GM20431 (cell line): ENCODE measurements around the gene RASGEF1C.

Experiments used
- in situ Hi-C: fragments of 300-500 bp; cut with MseI, MboI; formaldehyde crosslinking; loops from one replicate; pipeline ENCODE4 v1.15.0; 2020; ENCODE audit warnings: low sequenced_read_pairs; ENCODE audit not compliant: unreplicated experiment

The RASGEF1C gene

DNA sequence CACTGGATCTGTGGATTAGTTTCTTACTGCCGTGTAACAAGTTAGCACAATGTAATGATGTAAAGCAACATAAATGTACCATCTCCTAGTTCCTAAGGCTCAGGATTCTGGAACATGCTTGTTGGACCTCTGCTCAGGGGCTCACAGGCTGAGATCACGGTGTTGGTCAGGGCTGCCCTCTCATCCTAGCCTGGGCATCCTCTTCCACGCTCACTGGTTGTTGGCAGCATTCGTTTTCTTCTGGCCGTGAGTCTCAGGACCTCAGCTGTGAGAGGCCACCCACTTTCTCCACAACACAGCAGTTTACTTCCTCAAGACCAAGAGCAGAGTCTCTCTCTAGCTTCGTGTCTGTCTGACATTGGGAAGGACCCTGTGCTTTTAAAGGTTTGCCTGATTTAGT lies 17.3 kb downstream of the RASGEF1C start:
- in situ Hi-C loops, result no loop called here

DNA sequence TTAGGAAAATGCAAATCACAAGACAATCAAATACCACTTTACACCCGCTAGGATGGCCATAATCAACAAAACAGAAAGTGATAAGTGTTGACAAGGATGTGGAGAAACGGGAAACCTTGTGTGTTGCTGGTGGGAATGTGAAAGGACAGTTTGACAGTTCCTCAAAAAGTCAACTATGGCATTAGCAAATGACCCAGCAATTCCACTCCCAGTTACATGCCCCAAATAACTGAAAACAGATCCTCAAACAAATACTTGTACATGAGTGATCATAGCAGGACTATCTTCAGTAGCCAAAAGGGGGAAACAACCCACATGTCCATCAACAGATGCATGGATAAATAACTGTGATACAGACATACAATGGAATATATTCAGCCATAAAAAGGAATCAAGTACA lies 21.2 kb downstream of the RASGEF1C start:
- in situ Hi-C loops, result no loop called here

- in situ Hi-C loops, result no loop called here
Measured at GRCh38 chr5:180180846-180181245, 28.2 kb downstream of the RASGEF1C start.

GRCh38 chr5:180180421-180180820 lies 28.6 kb downstream of the RASGEF1C start:
- in situ Hi-C loops, result no loop called here

DNA sequence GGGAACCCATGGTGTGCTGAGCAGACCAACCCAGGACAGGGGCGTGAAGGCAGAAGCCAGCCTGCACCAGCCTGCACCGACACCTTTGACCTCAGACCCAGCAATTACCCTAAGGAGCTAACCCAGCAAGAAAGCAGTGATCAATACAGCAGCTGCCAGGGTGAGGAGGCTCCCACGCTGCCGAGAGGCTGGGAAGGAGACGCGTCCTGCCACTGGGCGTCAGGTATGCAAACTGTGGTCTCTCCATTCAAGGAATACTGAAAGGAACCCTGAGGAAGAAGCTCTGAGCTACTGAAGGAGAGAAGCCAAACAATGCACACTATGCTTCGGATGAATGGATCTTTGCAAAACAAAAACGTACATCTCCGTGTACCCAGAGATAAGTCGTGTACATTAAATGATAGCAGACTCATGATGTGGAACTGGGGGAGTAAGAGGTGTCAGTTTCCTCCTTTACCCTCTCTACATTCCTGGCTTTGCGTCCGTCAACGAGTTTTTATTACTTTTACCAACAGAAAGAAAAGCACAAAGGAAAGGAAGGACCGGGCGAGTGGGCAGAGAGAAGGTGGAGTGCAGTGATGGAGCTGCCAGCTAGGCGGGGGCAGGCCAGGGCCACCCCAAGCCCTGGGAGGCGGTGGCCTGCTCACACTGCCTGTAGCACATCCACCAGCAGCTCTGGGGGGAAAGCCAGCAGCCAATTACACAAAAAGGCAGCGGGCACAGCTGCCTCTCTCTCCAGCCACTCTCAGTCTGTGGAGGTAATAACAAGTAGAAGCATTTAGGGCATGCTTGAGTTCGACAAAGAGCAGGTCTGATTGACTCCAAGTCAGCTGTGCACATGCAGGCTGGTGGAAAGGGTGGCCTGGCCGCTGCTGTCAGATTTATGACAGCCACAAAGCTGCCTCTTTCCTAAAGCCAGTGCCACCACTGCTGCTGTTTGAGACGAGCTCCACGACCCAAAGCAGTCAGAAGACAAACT lies 29.3 kb downstream of the RASGEF1C start:
- in situ Hi-C loops, result no loop called here

DNA sequence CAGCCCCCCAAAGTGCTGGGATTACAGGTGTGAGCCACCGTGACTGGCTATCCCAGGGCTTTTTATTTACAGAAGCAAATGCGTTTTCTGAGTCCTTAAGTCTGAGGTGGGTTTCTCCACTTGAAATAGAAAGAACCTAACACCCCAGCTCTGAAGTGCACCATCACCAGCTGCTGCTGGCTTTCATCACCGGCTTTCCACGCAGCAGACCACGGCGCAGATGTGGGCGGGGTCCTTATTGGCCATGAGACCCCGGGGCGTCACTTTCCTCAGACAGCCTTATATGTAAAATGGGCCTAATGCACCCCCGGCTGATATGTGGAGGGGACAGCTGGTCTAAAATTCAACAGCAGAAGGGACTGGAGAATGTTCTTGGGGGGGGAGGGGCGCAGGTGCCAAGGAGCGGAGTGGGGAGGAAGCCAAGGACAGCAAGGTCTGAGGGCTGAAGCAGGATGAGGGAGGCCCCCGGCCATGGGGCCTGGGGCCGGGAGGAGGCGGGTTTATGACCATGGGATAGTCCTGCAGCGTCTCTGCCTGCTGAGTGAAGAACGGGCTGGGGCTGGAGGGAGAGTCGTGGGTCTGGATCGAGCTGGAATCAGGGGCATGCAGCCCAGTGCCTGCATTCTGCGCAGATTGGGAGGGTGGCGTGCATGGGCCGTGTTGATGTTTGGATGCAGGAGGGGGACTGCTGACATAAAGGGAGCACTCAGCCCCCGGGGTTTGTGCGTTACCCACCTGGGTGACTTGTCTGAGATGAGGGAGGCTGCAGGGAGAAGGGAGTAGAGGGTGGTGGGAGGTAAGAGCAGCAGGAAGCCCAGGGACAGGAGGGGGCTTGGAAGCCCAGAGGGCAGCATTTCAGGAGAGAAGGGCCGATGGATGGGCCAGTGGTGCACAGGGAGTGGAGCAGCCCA lies 30.2 kb downstream of the RASGEF1C start:
- in situ Hi-C loops, result no loop called here

DNA sequence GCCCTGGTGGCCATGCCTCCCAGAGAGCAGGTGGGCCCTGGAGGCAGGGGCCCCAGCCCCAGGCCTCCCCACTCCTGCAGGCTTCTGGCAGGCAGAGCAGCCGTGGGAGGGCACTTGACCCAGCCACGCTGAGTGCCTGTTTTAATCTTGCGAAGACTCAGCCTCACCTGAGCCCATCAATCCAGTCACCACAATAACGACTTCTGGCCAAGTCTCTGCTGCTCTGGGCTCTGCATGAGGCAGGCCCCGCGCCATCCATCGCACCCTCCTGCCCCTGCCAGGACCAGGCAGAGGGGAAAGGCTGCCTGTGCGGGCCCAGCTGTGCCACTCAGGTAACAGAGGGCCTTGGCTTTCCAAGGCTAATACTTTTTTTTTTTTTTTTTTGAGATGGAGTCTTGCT lies 32.8 kb downstream of the RASGEF1C start:
- in situ Hi-C loops, result no loop called here

GRCh38 chr5:180175015-180175431 lies 34.0 kb downstream of the RASGEF1C start:
- in situ Hi-C loops, result no loop called here

GRCh38 chr5:180174587-180174972 lies 34.4 kb downstream of the RASGEF1C start:
- in situ Hi-C loops, result no loop called here

DNA sequence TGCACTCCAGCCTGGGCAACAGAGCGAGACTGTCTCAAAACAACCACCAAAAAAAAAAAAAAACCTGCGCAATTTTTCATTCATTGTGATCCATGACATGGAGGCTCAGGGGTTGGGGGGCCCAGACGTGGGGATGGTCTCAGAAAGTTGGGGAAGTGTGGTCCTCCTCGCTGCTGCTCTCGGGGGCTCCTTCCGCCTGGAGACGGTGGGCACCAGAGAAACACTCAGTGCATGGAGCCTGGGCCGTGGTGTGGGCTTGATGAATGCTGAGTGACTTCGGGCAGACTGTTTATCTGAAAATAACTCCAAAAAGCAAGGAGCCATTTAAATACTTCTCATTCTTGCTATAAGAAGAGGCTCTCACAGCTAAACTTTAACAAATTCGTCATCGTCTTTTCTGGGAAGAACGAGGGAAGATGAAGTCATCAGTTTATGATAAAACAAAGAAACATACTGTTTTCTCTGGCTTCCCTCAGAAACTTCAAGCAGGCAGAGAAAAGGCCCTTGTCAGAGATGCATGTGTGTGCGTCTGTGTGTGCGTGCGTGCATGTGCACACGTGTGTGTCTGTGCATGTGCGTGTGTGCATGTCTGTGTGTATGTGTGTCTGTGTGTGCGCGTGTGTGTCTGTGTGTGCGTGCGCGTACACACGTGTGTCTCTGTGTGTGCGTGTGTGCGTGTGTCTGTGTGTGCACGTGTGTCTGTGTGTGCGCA lies 35.0 kb downstream of the RASGEF1C start:
- in situ Hi-C loops, result no loop called here

- in situ Hi-C loops, result no loop called here
Measured at GRCh38 chr5:180173198-180173544, 35.8 kb downstream of the RASGEF1C start.

DNA sequence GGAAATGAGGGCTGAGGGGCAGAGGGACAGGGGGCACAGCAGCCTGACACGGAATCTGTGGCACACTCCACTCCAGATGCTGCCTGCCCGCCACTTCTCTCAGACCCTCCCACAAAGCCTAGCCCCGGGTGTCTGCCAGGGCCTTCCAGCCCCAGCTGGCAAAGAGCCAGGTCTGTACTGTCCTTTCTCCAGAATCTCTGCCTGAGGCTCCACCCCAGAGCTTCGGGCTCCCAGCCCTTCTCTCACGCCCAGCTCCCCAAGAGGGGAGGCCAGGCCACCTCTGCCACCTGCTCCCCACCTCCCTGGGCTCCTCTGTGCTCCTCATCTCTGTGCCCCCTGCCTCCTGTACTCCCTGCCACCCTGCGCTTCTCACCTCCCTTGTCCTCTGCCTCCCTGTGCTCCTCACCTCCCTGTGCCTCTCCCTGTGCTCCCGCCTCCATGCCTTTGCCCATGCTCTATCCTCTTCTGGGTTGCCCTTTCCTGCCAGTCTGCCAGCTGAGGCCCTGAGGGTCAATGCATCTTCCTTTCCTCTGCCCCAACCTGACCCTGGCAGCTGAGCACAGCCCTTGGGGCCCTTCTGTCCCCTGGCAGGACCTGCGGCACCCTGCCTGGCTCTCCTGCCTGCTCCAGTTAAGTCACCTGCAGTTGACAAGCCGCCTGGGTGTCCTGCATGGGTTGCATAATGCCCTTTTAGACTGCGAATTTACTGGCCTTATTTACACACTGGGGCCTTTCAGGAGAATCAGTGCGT lies 36.4 kb downstream of the RASGEF1C start:
- in situ Hi-C loops, result no loop called here

DNA sequence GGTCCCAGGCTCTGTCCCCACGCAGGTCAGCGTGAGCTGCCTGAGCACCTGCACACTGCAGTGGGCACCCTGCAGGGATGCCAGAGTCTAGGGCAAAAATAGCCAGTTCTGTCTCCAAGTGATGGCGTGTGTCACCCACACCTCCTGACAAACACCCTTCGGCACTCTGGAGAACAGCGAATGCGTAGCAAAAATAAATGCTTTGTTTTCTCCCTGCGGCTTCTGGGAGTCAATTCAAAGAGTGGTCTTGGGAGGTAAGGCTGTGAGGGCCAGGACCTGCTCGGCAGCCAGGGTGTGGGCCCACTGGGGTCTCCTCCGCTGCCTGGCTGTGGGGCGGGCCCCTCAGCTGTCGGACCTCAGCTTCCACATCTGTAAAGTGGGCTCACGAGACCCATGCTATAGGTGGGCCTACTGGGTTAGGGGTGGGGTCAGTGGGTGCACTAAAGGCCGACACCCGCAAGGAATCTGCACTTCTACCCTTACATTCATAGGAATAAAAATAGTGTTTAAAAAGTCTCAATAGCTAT lies 37.4 kb downstream of the RASGEF1C start:
- in situ Hi-C loops, result no loop called here

DNA sequence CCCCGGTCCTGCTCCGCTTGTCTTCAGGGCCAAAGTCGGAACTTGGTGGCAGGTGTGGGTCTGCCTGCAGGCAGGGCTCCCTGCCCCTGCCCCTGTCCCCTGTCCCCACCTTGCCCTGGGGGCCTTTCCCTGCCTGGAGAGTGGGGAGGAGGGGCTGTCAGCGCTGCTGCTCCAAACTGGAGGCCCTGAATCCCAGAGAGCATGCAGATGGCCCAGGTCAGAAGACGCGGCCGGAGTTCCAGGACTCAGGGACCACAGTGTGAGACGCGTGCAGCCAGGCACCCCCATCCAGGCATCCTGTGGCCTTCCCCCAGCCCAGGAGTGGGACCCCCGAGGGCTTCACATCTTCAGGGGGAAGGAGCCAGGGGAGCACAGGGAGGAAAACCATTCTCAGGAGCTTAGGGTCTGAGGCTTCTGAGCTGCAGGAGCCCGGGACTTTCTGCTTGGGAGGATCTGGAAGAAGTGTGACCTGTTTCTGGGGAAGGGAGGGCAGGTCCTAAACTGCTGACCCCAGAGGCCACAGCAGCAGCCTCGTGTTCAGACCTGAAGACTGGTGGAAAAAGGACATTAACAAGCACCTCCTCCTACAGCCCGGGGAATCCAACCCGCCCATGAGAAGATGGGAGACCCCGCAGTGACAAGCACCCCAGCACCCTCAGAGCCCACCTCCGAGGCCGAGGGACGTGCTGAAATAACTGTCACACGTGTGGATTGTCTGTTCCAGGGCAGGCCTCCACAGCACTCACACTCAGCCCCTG lies 38.0 kb downstream of the RASGEF1C start:
- in situ Hi-C loops, result no loop called here

GRCh38 chr5:180170106-180170809 lies 38.8 kb downstream of the RASGEF1C start:
- in situ Hi-C loops, result no loop called here

GRCh38 chr5:180169248-180170105 lies 39.5 kb downstream of the RASGEF1C start:
- in situ Hi-C loops, result no loop called here

DNA sequence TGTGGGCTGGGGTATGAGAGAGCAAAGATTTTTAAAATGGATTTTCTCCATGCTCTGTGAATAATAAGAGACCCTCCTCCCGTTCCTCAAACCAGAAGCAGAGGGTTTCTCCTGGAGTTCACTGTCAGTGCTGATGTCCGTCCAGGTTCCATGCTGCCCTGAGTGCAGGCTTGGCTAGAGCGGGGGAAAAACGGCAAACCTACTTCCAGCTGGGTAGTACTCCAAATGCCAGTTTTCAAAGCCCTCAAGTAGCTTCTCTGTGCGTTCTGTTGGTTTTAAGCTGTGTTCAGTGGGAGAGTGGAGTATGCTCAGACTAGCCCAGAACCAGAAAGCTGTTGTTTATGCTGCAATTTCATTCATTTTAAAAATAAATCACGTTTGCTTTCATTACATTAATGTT lies 40.3 kb downstream of the RASGEF1C start:
- in situ Hi-C loops, result no loop called here
